Mesenchymal stem cell (in vitro differentiated cells and primary cell): ENCODE measurements around the gene HLTF.
A peak's percentile ranks its signal among the peaks of the same experiment; 100 is the strongest.

Experiments used
- DNase-seq: peaks from one replicate; pipeline ENCODE4 v3.0.0-alpha.2; 2013
- H2AFZ ChIP-seq: one replicate; pipeline ENCODE4 v1.6.1; 2013; ENCODE audit warnings: low read depth, mild to moderate bottlenecking, control low read depth, inconsistent platforms, low read length, moderate library complexity
- H2AK5ac ChIP-seq: 2 replicates; pipeline ENCODE4 v1.6.1; 2013; ENCODE audit warnings: low read length, moderate library complexity, mild to moderate bottlenecking, inconsistent platforms; ENCODE audit not compliant: severe bottlenecking
- H2BK120ac ChIP-seq: one replicate; pipeline ENCODE4 v1.6.1; 2013; ENCODE audit warnings: low read depth, mild to moderate bottlenecking, inconsistent platforms, low read length, moderate library complexity
- H2BK12ac ChIP-seq, 2 experiments: one replicate each; pipeline ENCODE4 v1.6.1; 2013; ENCODE audit warnings: inconsistent platforms in 2 of 2, low read length in 2 of 2, mild to moderate bottlenecking in 2 of 2, moderate library complexity in 2 of 2, control low read depth in 1 of 2
- H2BK15ac ChIP-seq: one replicate; pipeline ENCODE4 v1.6.1; 2013; ENCODE audit warnings: mild to moderate bottlenecking, low read depth, inconsistent platforms; ENCODE audit not compliant: poor library complexity, severe bottlenecking
- H2BK5ac ChIP-seq: 2 replicates; pipeline ENCODE4 v1.6.1; 2013; ENCODE audit warnings: low read depth, mild to moderate bottlenecking, low read length, control low read depth, inconsistent platforms; ENCODE audit not compliant: poor library complexity, severe bottlenecking
- H3K14ac ChIP-seq, 2 experiments: one replicate each; pipeline ENCODE4 v1.6.1; 2013; ENCODE audit warnings: inconsistent platforms in 2 of 2, low read length in 2 of 2, control low read depth in 1 of 2, mild to moderate bottlenecking in 1 of 2, moderate library complexity in 1 of 2
- H3K18ac ChIP-seq, 2 experiments: one replicate each; pipeline ENCODE4 v1.6.1; 2013; ENCODE audit warnings: inconsistent platforms in 2 of 2, low read length in 2 of 2, control low read depth in 1 of 2, low read depth in 1 of 2, mild to moderate bottlenecking in 1 of 2
- H3K23ac ChIP-seq, 2 experiments: one replicate each; pipeline ENCODE4 v1.6.1; 2013; ENCODE audit warnings: inconsistent platforms in 2 of 2, low read length in 2 of 2, mild to moderate bottlenecking in 2 of 2, moderate library complexity in 2 of 2, control low read depth in 1 of 2
- H3K27ac ChIP-seq: 2 replicates; pipeline ENCODE4 v1.5.1; 2013; ENCODE audit warnings: mild to moderate bottlenecking, moderate library complexity, low read length, control low read depth, inconsistent platforms; ENCODE audit not compliant: poor library complexity, severe bottlenecking
- H3K27me3 ChIP-seq, 2 experiments: 2 replicates each; pipeline versions ENCODE4 v1.6.1 to v1.7.0; 2013; ENCODE audit warnings: low read length in 2 of 2, mild to moderate bottlenecking in 2 of 2, moderate library complexity in 2 of 2, control low read depth in 1 of 2, inconsistent platforms in 1 of 2; ENCODE audit not compliant: control insufficient read depth in 1 of 2, insufficient read depth in 1 of 2
- H3K36me3 ChIP-seq, 2 experiments: 2 replicates each; pipeline versions ENCODE4 v1.6.1 to v1.7.0; 2013; ENCODE audit warnings: low read length in 2 of 2, control low read depth in 1 of 2, inconsistent platforms in 1 of 2, low read depth in 1 of 2, mild to moderate bottlenecking in 1 of 2; ENCODE audit not compliant: insufficient read depth in 2 of 2, control insufficient read depth in 1 of 2
- H3K4ac ChIP-seq, 2 experiments: one replicate each; pipeline ENCODE4 v1.6.1; 2013; ENCODE audit warnings: inconsistent platforms in 2 of 2, low read length in 2 of 2, mild to moderate bottlenecking in 2 of 2, moderate library complexity in 2 of 2, control low read depth in 1 of 2, low read depth in 1 of 2
- H3K4me1 ChIP-seq: 2 replicates; pipeline ENCODE4 v1.6.1; 2013; ENCODE audit warnings: low read depth, low read length, control low read depth; ENCODE audit not compliant: control insufficient read depth, insufficient read depth
- H3K4me2 ChIP-seq: 2 replicates; pipeline ENCODE4 v1.6.1; 2013; ENCODE audit warnings: low read length, mild to moderate bottlenecking, inconsistent platforms; ENCODE audit not compliant: poor library complexity, severe bottlenecking
- H3K4me3 ChIP-seq, 2 experiments: 2 replicates each; pipeline versions ENCODE4 v1.5.1 to v1.7.0; 2013; ENCODE audit warnings: low read length in 2 of 2, mild to moderate bottlenecking in 2 of 2, control low read depth in 1 of 2, low read depth in 1 of 2; ENCODE audit not compliant: insufficient read depth in 1 of 2
- H3K79me1 ChIP-seq: replicated peaks from 2 replicates; pipeline ENCODE4 v1.6.1; 2013; ENCODE audit warnings: mild to moderate bottlenecking, control low read depth, low read length, inconsistent platforms; ENCODE audit not compliant: poor library complexity, severe bottlenecking
- H3K9ac ChIP-seq: 2 replicates; pipeline ENCODE4 v1.7.0; 2013; ENCODE audit warnings: mild to moderate bottlenecking, low read length, moderate library complexity
- H3K9me3 ChIP-seq: 2 replicates; pipeline ENCODE4 v1.7.0; 2013; ENCODE audit warnings: mild to moderate bottlenecking, low read length; ENCODE audit not compliant: control insufficient read depth
- H4K8ac ChIP-seq: one replicate; pipeline ENCODE4 v1.6.1; 2013; ENCODE audit warnings: inconsistent platforms, mild to moderate bottlenecking, low read length, moderate library complexity
- H4K91ac ChIP-seq: one replicate; pipeline ENCODE4 v1.6.1; 2013; ENCODE audit warnings: mild to moderate bottlenecking, low read length, inconsistent platforms
- WGBS: methylation state at CpG from one replicate; pipeline ENCODE4 v1.1.7; 2013; ENCODE audit warnings: mixed read lengths; 5-methylcytosine and 5-hydroxymethylcytosine counted together

HLTF gene

DNA sequence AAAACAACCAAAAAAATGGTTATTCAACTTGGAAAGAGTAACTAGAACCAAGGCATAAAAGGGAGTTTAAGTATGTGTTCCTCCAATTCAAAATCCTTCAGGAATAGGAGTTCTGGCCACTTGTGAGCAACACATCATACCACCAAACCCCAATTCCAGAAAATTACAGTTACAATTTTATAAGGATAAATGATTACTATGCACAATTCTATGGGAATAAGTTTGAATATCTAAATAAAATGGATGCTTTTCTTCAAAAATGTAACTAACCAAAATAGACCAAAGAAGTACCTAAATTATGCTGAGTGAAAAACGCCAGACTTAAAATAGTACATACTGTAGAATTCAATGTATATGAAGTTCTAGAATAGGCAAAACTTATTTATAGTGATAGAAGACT is 4.6 kb downstream of the HLTF start:
- Histone ChIP-seq H3K9ac (no peak overlapping the region), H3K9me3 (no peaks in the 10 kb centered on the region), H2BK120ac (no peak overlapping the region), H4K8ac (no peak overlapping the region), H4K91ac (no peak overlapping the region), H3K4me1 (peaks cover 6% of the 10 kb centered on the region), H3K79me1 (peaks cover 6% of the 10 kb centered on the region), H3K27ac (no peak overlapping the region), H3K36me3 (peaks cover 3 to 9% of the 10 kb centered on the region in 2 experiments), H2BK15ac (no peak overlapping the region), H2BK5ac (no peak overlapping the region), H2AK5ac (no peak overlapping the region), H3K14ac (no peak overlapping the region), H2BK12ac (no peak overlapping the region), H3K4me3 (no peak overlapping the region), H3K4me2 (no peak overlapping the region), H3K4ac (no peak overlapping the region), H3K23ac (no peak overlapping the region), H2AFZ (no peak overlapping the region), H3K27me3 (no peaks in the 10 kb centered on the region), H3K18ac (no peak overlapping the region)
- WGBS = no CpG with 5 or more reads among the region's 1 CpG
- DNase-seq = no peak

- Histone ChIP-seq H3K4me3 (no peak overlapping the region), H2BK12ac (no peak overlapping the region), H2BK120ac (no peak overlapping the region), H2BK5ac (no peak overlapping the region), H3K9ac (peak overlapping the region; percentile 26), H3K9me3 (no peaks in the 10 kb centered on the region), H3K79me1 (peaks cover 9% of the 10 kb centered on the region), H3K36me3 (peaks cover 3 to 10% of the 10 kb centered on the region in 2 experiments), H3K4ac (no peak overlapping the region), H3K4me1 (peaks cover 6% of the 10 kb centered on the region), H3K23ac (no peak overlapping the region), H4K91ac (no peak overlapping the region), H3K14ac (no peak overlapping the region), H4K8ac (no peak overlapping the region), H2AFZ (no peak overlapping the region), H3K18ac (no peak overlapping the region), H2BK15ac (no peak overlapping the region), H3K27me3 (no peaks in the 10 kb centered on the region), H2AK5ac (no peak overlapping the region), H3K27ac (no peak overlapping the region), H3K4me2 (no peak overlapping the region)
- no CpG with 5 or more reads among the region's 2 CpGs for WGBS
- DNase-seq = peak; percentile 12
Measured at GRCh38 chr3:149080699-149081091, 5.6 kb downstream of the HLTF start.

DNA sequence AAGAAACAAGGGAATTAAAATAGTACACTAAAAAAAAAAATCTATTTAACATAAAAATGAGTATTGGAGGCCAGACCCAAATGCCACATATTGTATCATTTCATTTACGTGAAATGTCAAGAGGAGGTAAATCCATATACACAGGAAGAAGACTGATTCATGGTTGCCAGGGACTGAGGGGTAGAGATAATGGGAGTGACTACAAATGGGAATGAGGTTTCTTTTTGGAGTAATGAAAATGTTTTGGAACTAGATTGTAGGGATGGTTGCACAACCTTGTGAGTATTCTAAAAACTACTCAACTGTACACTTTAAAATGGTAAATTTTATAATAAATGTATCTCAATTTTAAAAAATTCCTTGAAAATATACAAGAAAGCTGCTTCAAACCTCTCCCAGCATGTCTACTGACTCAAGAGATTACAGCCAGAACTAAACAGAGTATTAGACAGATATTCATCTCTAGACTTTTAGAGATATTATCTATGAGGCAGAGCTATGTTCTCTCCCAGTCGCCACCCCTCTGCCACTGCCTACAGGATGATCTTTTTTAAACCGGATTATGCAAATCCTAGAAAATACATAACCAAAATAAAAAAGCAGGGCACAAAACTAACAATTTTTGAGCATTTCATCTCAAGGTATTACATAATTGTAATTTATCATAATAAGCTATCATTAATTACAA is 6.2 kb downstream of the HLTF start:
- Histone ChIP-seq H3K27ac (no peak overlapping the region), H2BK120ac (no peak overlapping the region), H3K79me1 (peaks cover 9% of the 10 kb centered on the region), H3K4me3 (no peak overlapping the region), H3K9ac (peak overlapping the region; percentile 26), H2AFZ (no peak overlapping the region), H3K4me2 (no peak overlapping the region), H2BK15ac (no peak overlapping the region), H3K14ac (no peak overlapping the region), H2BK12ac (no peak overlapping the region), H2BK5ac (no peak overlapping the region), H3K9me3 (no peaks in the 10 kb centered on the region), H3K4ac (no peak overlapping the region), H3K36me3 (peaks cover 3 to 16% of the 10 kb centered on the region in 2 experiments), H4K91ac (no peak overlapping the region), H2AK5ac (no peak overlapping the region), H3K23ac (no peak overlapping the region), H4K8ac (no peak overlapping the region), H3K4me1 (peaks cover 5% of the 10 kb centered on the region), H3K27me3 (no peaks in the 10 kb centered on the region), H3K18ac (no peak overlapping the region)
- 79% methylated on average over 3 of the region's 3 CpGs for WGBS
- peak; percentile 14 for DNase-seq

DNA sequence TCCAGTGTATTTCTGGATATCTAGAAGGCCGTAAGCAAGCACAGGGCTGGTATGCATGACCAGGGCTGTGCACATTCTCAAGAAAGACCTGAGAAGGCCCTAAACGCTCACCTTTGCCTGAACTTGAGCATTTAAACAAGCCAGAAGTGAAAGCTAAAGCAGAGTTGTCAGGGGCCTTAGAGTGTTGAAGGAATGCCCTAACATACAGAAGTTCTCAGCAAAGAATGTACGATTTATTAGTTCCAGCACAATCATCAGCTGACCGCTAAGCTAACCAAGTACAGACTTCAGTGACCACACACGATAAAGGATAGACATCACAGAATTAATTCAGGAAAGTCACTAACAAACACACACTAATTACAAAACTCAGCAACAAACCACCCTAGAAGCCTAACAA is 8.7 kb downstream of the HLTF start:
- peak overlapping the region; percentile 27 for H3K9ac ChIP-seq
- H2BK120ac ChIP-seq = no peak overlapping the region
- 58% methylated on average over 5 of the region's 5 CpGs for WGBS
- peaks cover 4 to 28% of the 10 kb centered on the region in 2 experiments for H3K36me3 ChIP-seq
- H3K14ac ChIP-seq = no peak overlapping the region
- no peak overlapping the region for H3K4me3 ChIP-seq
- H3K23ac ChIP-seq = no peak overlapping the region
- no peak overlapping the region for H2BK12ac ChIP-seq
- no peak overlapping the region for H3K18ac ChIP-seq
- H4K91ac ChIP-seq = no peak overlapping the region
- H3K27me3 ChIP-seq = no peaks in the 10 kb centered on the region
- H4K8ac ChIP-seq = no peak overlapping the region
- DNase-seq = peak; percentile 86
- H2BK15ac ChIP-seq = no peak overlapping the region
- no peak overlapping the region for H3K4ac ChIP-seq
- peaks cover 9% of the 10 kb centered on the region for H3K79me1 ChIP-seq
- no peaks in the 10 kb centered on the region for H3K9me3 ChIP-seq
- no peak overlapping the region for H2AK5ac ChIP-seq
- H3K4me2 ChIP-seq = no peak overlapping the region
- no peak overlapping the region for H2AFZ ChIP-seq
- no peaks in the 10 kb centered on the region for H3K4me1 ChIP-seq
- H3K27ac ChIP-seq = no peak overlapping the region
- H2BK5ac ChIP-seq = no peak overlapping the region
